Neural progenitor cell (in vitro differentiated cells): ENCODE results near the gene TCEANC. TPM values are rescaled to one million over a fixed set of nuclear protein-coding genes. Genes with fewer than 3 reads are reported as not detected.
"Not testable (repeated sequence)": the region's sequence is repeated elsewhere in the genome, so short reads cannot be mapped to it uniquely, and the experiment has no call there.

Experiments
- DNase-seq: peaks from one replicate; pipeline ENCODE4 v3.0.0-alpha.2; 2016; ENCODE audit warnings: low spot score
- H2AFZ ChIP-seq: fragments of 200-600 bp; sonication (generic); replicated peaks from 2 replicates; pipeline ENCODE4 v1.6.1; 2016; ENCODE audit warnings: antibody characterized with exemption
- H3F3A ChIP-seq: fragments of 200-600 bp; sonication (generic); 2 replicates; pipeline ENCODE4 v1.6.1; 2016; ENCODE audit warnings: antibody characterized with exemption, low read depth
- H3K27ac ChIP-seq: fragments of 200-600 bp; sonication (generic); 2 replicates; pipeline ENCODE4 v1.5.1; 2016; ENCODE audit warnings: mild to moderate bottlenecking
- H3K27me3 ChIP-seq: fragments of 200-600 bp; sonication (generic); 2 replicates; pipeline ENCODE4 v1.6.1; 2016; ENCODE audit warnings: mild to moderate bottlenecking, moderate library complexity
- H3K36me3 ChIP-seq: fragments of 200-600 bp; sonication (generic); 2 replicates; pipeline ENCODE4 v1.5.1; 2016
- H3K4me1 ChIP-seq: fragments of 200-600 bp; sonication (generic); 2 replicates; pipeline ENCODE4 v1.6.1; 2016; ENCODE audit warnings: mixed run types
- H3K4me2 ChIP-seq: fragments of 200-600 bp; sonication (generic); 2 replicates; pipeline ENCODE4 v1.6.1; 2016
- H3K4me3 ChIP-seq: fragments of 200-600 bp; sonication (generic); 2 replicates; pipeline ENCODE4 v1.5.1; 2016
- H3K79me2 ChIP-seq: fragments of 200-600 bp; sonication (generic); 2 replicates; pipeline ENCODE4 v1.6.1; 2016; ENCODE audit warnings: low read depth
- H3K9ac ChIP-seq: fragments of 200-600 bp; sonication (generic); 2 replicates; pipeline ENCODE4 v1.6.1; 2016
- H3K9me3 ChIP-seq: fragments of 200-600 bp; sonication (generic); 2 replicates; pipeline ENCODE4 v1.5.1; 2016; ENCODE audit warnings: low read depth
- H4K20me1 ChIP-seq: fragments of 200-600 bp; sonication (generic); 2 replicates; pipeline ENCODE4 v1.6.1; 2016; ENCODE audit warnings: low read depth
- H3K27ac Mint-ChIP-seq: 3 replicates; pipeline ENCODE4 v1.8.0; 2021; ENCODE audit warnings: mixed read lengths
- H3K27me3 Mint-ChIP-seq: 2 replicates; pipeline ENCODE4 v1.8.0; 2022; ENCODE audit warnings: low read depth, mild to moderate bottlenecking, inconsistent platforms, moderate library complexity, mixed read lengths; ENCODE audit not compliant: insufficient read depth
- H3K36me3 Mint-ChIP-seq: 3 replicates; pipeline ENCODE4 v1.8.0; 2021; ENCODE audit warnings: mixed read lengths
- H3K4me1 Mint-ChIP-seq: 3 replicates; pipeline ENCODE4 v1.8.0; 2021; ENCODE audit warnings: mixed read lengths
- H3K4me3 Mint-ChIP-seq: 3 replicates; pipeline ENCODE4 v1.8.0; 2021; ENCODE audit warnings: mild to moderate bottlenecking, moderate library complexity, mixed read lengths
- H3K9me3 Mint-ChIP-seq: 3 replicates; pipeline ENCODE4 v1.8.0; 2020; ENCODE audit warnings: mixed read lengths
- CTCF ChIP-seq: fragments of 200-600 bp; sonication (generic); IDR thresholded peaks from 2 replicates; pipeline ENCODE4 v1.5.1; 2017; ENCODE audit warnings: antibody characterized with exemption, mild to moderate bottlenecking
- EZH2 ChIP-seq: fragments of 200-600 bp; sonication (generic); IDR thresholded peaks from 2 replicates; pipeline ENCODE4 v1.6.1; 2017; ENCODE audit warnings: antibody characterized with exemption, mild to moderate bottlenecking, moderate library complexity
- EZH2phosphoT487 ChIP-seq: fragments of 200-600 bp; sonication (generic); IDR thresholded peaks from 2 replicates; pipeline ENCODE4 v1.6.1; 2017; ENCODE audit warnings: antibody characterized with exemption
- total RNA-seq: library from RNA; depleted of rRNA; stranded (reverse); fragments of >200 nt; gene quantifications from 2 replicates; pipeline ENCODE4 v1.2.3, GENCODE V29; 2015; ENCODE audit warnings: low replicate concordance

TCEANC gene
- total RNA-seq, 1 donor from 2014 or later, result 6.8 TPM

- no peaks in the 10 kb centered on the region for H3K36me3 Mint-ChIP-seq
- H3K9ac ChIP-seq, result no peak overlapping the region
These were observed 14.1 kb upstream of the TCEANC start for GRCh38 chrX:13638826-13639225.

GRCh38 chrX:13641684-13642083, 11.3 kb upstream of the TCEANC start:
- not testable (repeated sequence) for H3K36me3 Mint-ChIP-seq, H3F3A ChIP-seq, H3K27me3 ChIP-seq, H3K36me3 ChIP-seq, H2AFZ ChIP-seq, H3K9me3 ChIP-seq, H3K4me1 ChIP-seq, H3K27ac ChIP-seq, H3K27me3 Mint-ChIP-seq, H3K4me2 ChIP-seq, H3K4me3 ChIP-seq, H3K79me2 ChIP-seq, H3K9ac ChIP-seq, H3K4me3 Mint-ChIP-seq, H3K4me1 Mint-ChIP-seq, H3K27ac Mint-ChIP-seq, DNase-seq, H4K20me1 ChIP-seq
- peaks cover 14% of the 10 kb centered on the region for H3K9me3 Mint-ChIP-seq

More at GRCh38 chrX:13638826-13639225, 14.1 kb upstream of the TCEANC start:
- H3F3A ChIP-seq, result no peaks in the 10 kb centered on the region
- no peaks in the 10 kb centered on the region for H4K20me1 ChIP-seq
- no peak overlapping the region for H3K27ac ChIP-seq
- no peak overlapping the region for H3K4me2 ChIP-seq
- no peaks in the 10 kb centered on the region for H3K36me3 ChIP-seq
- Mint-ChIP-seq H3K4me1 (no peaks in the 10 kb centered on the region), H3K27ac (no peak overlapping the region), H3K4me3 (no peak overlapping the region), H3K27me3 (no peaks in the 10 kb centered on the region), H3K9me3 (peaks cover 16% of the 10 kb centered on the region)
- H3K4me1 ChIP-seq, result no peaks in the 10 kb centered on the region
- H3K9me3 ChIP-seq, result no peaks in the 10 kb centered on the region
- H3K4me3 ChIP-seq, result no peak overlapping the region
- TF ChIP-seq EZH2phosphoT487 (no peak), CTCF (no peak), EZH2 (no peak)
- DNase-seq, result no peak
- H2AFZ ChIP-seq, result no peak overlapping the region
- H3K27me3 ChIP-seq, result no peaks in the 10 kb centered on the region
- no peaks in the 10 kb centered on the region for H3K79me2 ChIP-seq

GRCh38 chrX:13645464-13646153, 7.3 kb upstream of the TCEANC start:
- H3K9me3 ChIP-seq, result no peaks in the 10 kb centered on the region
- Mint-ChIP-seq H3K36me3 (no peaks in the 10 kb centered on the region), H3K27me3 (peaks cover 4% of the 10 kb centered on the region), H3K4me3 (no peak overlapping the region), H3K9me3 (peaks cover 3% of the 10 kb centered on the region), H3K4me1 (peaks cover 8% of the 10 kb centered on the region), H3K27ac (no peak overlapping the region)
- H3K4me2 ChIP-seq, result no peak overlapping the region
- no peak overlapping the region for H3K27ac ChIP-seq
- no peaks in the 10 kb centered on the region for H3K4me1 ChIP-seq
- H4K20me1 ChIP-seq, result no peaks in the 10 kb centered on the region
- H3K36me3 ChIP-seq, result no peaks in the 10 kb centered on the region
- peak overlapping the region; percentile 74 for H2AFZ ChIP-seq
- no peaks in the 10 kb centered on the region for H3K79me2 ChIP-seq
- no peak overlapping the region for H3K4me3 ChIP-seq
- no peaks in the 10 kb centered on the region for H3K27me3 ChIP-seq
- H3K9ac ChIP-seq, result no peak overlapping the region
- TF ChIP-seq EZH2 (no peak), CTCF (no peak), EZH2phosphoT487 (no peak)
- no peaks in the 10 kb centered on the region for H3F3A ChIP-seq
- no peak for DNase-seq

GRCh38 chrX:13646154-13646549, 6.8 kb upstream of the TCEANC start:
- H3K27ac ChIP-seq, result no peak overlapping the region
- H3K27me3 Mint-ChIP-seq, result peaks cover 4% of the 10 kb centered on the region
- H3K79me2 ChIP-seq, result no peaks in the 10 kb centered on the region
- no peaks in the 10 kb centered on the region for H3K36me3 ChIP-seq
- peak; percentile 80 for DNase-seq
- no peak overlapping the region for H3K4me3 ChIP-seq
- peaks cover 3% of the 10 kb centered on the region for H3K9me3 Mint-ChIP-seq
- H3K36me3 Mint-ChIP-seq, result no peaks in the 10 kb centered on the region
- no peak overlapping the region for H3K9ac ChIP-seq
- no peaks in the 10 kb centered on the region for H3K27me3 ChIP-seq
- H3F3A ChIP-seq, result no peaks in the 10 kb centered on the region
- peak overlapping the region; percentile 74 for H2AFZ ChIP-seq
- H3K4me1 Mint-ChIP-seq, result peaks cover 8% of the 10 kb centered on the region
- no peak overlapping the region for H3K4me3 Mint-ChIP-seq
- no peaks in the 10 kb centered on the region for H3K4me1 ChIP-seq
- H3K4me2 ChIP-seq, result no peak overlapping the region
- H4K20me1 ChIP-seq, result no peaks in the 10 kb centered on the region
- TF ChIP-seq CTCF (peak; percentile 74), EZH2 (no peak), EZH2phosphoT487 (no peak)
- H3K27ac Mint-ChIP-seq, result no peak overlapping the region
- no peaks in the 10 kb centered on the region for H3K9me3 ChIP-seq
